Gastrocnemius medialis (tissue), 4 donors: ENCODE data around the gene DGLUCY. TPM values are rescaled to one million over a fixed set of nuclear protein-coding genes. Genes with fewer than 3 reads are reported as not detected.
"Not testable (repeated sequence)": the region's sequence is repeated elsewhere in the genome, so short reads cannot be mapped to it uniquely, and the experiment has no call there.

Source experiments
- ATAC-seq, 2 donors: fragments of 150-250 bp; one replicate each; pipeline ENCODE4 v1.9.1; 2016
- DNase-seq, 2 donors: peaks; one replicate each; pipeline ENCODE4 v3.0.0-alpha.2; 2019
- H3K27ac ChIP-seq, 4 donors: fragments of 200-600 bp; sonication (generic); 1 replicate in 1 of 4; 2 replicates in 3 of 4; pipeline ENCODE4 v1.5.1; 2016 to 2018; ENCODE audit warnings: mild to moderate bottlenecking in 2 of 4, moderate library complexity in 1 of 4
- H3K27me3 ChIP-seq, 3 donors: fragments of 200-600 bp; sonication (generic) in 2 of 3; 1 replicate in 1 of 3; 2 replicates in 2 of 3; pipeline versions ENCODE4 v1.5.1 to v1.6.0; 2016 to 2019; ENCODE audit warnings: mild to moderate bottlenecking in 1 of 3, moderate library complexity in 1 of 3
- H3K36me3 ChIP-seq, 2 donors: fragments of 200-600 bp; sonication (generic) in 1 of 2; one replicate each; pipeline ENCODE4 v1.5.1; 2017 to 2018
- H3K4me1 ChIP-seq, 2 donors: fragments of 200-600 bp; sonication (generic) in 1 of 2; one replicate each; pipeline ENCODE4 v1.5.1; 2016 to 2017; ENCODE audit warnings: mild to moderate bottlenecking in 2 of 2
- H3K4me3 ChIP-seq, 4 donors: fragments of 200-600 bp; sonication (generic) in 3 of 4; 1 replicate in 1 of 4; 2 replicates in 3 of 4; pipeline ENCODE4 v1.5.1; 2016 to 2019; ENCODE audit warnings: mild to moderate bottlenecking in 2 of 4
- H3K9me3 ChIP-seq, 3 donors: fragments of 200-600 bp; sonication (generic) in 2 of 3; 1 replicate in 1 of 3; 2 replicates in 2 of 3; pipeline ENCODE4 v1.5.1; 2016 to 2019
- CTCF ChIP-seq, 5 experiments: fragments of 450-650 bp in 3 of 5; fragments of 200-600 bp in 2 of 5; sonication (generic) in 2 of 5; IDR thresholded peaks in 4 of 5; conservative IDR thresholded peaks in 1 of 5; 1 replicate in 4 of 5; 2 replicates in 1 of 5; pipeline ENCODE4 v1.5.1; 2016 to 2019; ENCODE audit warnings: antibody characterized with exemption in 5 of 5, mild to moderate bottlenecking in 3 of 5, moderate library complexity in 3 of 5
- POLR2A ChIP-seq, 2 donors: fragments of 450-650 bp; IDR thresholded peaks; one replicate each; pipeline ENCODE4 v1.6.1; 2017; ENCODE audit warnings: antibody characterized with exemption in 2 of 2, mild to moderate bottlenecking in 2 of 2, moderate library complexity in 2 of 2
- in situ Hi-C, 4 donors: fragments of 200-750 bp; cut with MboI; loops; one replicate each; pipeline versions ENCODE4 v1.15.0 to v1.8.0; 2017; ENCODE audit warnings: low sequenced_read_pairs in 4 of 4
- intact Hi-C: fragments of 100-400 bp; cut with DNase I; formaldehyde crosslinking; loops from one replicate; pipeline ENCODE4 v1.15.1; 2023; ENCODE audit warnings: low total_unique reads
- total RNA-seq, 4 donors: library from RNA; depleted of rRNA; stranded (reverse); fragments of >200 nt; gene quantifications; one replicate each; pipeline versions ENCODE4 v1.1.0 to v1.2.3, GENCODE V29; 2016

DGLUCY gene
- total RNA-seq, 4 donors from 2014 or later: 29.3 to 93.7 (median 67.8) TPM

GRCh38 chr14:91195881-91196280, 82.0 kb downstream of the DGLUCY start:
- in situ Hi-C loops (loop anchor here in 1 of 4 donors (25.0 kb wide), 1 partner anchor 91 kb away; no protein-coding TSS in a partner anchor), intact Hi-C loops (no loop called here)
- H3K36me3 ChIP-seq: peaks cover 3 to 55% of the 10 kb centered on the region in 2 donors
- H3K9me3 ChIP-seq: no peaks in the 10 kb centered on the region
- no peaks in the 10 kb centered on the region for H3K27me3 ChIP-seq
- TF ChIP-seq POLR2A (IDR thresholded peaks at IDR 0.05): no peak
- no peak for TF ChIP-seq CTCF (IDR thresholded peaks at IDR 0.05 in 4 of 5, conservative IDR thresholded peaks at IDR 0.05 in 1 of 5)
- H3K27ac ChIP-seq: peak overlapping the region in 2 of 4 donors; percentile 40 to 42
- H3K4me3 ChIP-seq: no peak overlapping the region
- ATAC-seq: no peak
- no peaks in the 10 kb centered on the region for H3K4me1 ChIP-seq
- no peak for DNase-seq

GRCh38 chr14:91197631-91198030, 83.8 kb downstream of the DGLUCY start:
- in situ Hi-C loops: loop anchor here in 1 of 4 donors (25.0 kb wide), 1 partner anchor 90 kb away; no protein-coding TSS in a partner anchor
- TF ChIP-seq POLR2A (IDR thresholded peaks at IDR 0.05) (no peak), CTCF (IDR thresholded peaks at IDR 0.05 in 4 of 5, conservative IDR thresholded peaks at IDR 0.05 in 1 of 5) (no peak)
- intact Hi-C loops: no loop called here
- peaks cover 0 to 55% of the 10 kb centered on the region in 2 donors for H3K36me3 ChIP-seq
- ATAC-seq: no peak
- H3K4me3 ChIP-seq: no peak overlapping the region
- no peaks in the 10 kb centered on the region for H3K9me3 ChIP-seq
- peak overlapping the region in 2 of 4 donors; percentile 31 to 46 for H3K27ac ChIP-seq
- DNase-seq: no peak
- no peaks in the 10 kb centered on the region for H3K27me3 ChIP-seq
- peaks cover 3% of the 10 kb centered on the region in 2 donors for H3K4me1 ChIP-seq

GRCh38 chr14:91200802-91201201, 86.9 kb downstream of the DGLUCY start:
- H3K27me3 ChIP-seq, H3K4me3 ChIP-seq, H3K4me1 ChIP-seq, intact Hi-C loops, H3K9me3 ChIP-seq, H3K27ac ChIP-seq, DNase-seq, in situ Hi-C loops, ATAC-seq: not testable (repeated sequence)
- H3K36me3 ChIP-seq: peaks cover 0 to 79% of the 10 kb centered on the region in 2 donors

- no peak overlapping the region for H3K4me3 ChIP-seq
- H3K4me1 ChIP-seq: peaks cover 3% of the 10 kb centered on the region in 2 donors
- DNase-seq (peak in 1 of 2 donors; percentile 32), ATAC-seq (no peak)
- H3K27ac ChIP-seq: peak overlapping the region in 1 of 4 donors; percentile 48
- in situ Hi-C loops (no loop called here), intact Hi-C loops (no loop called here)
- H3K27me3 ChIP-seq: no peaks in the 10 kb centered on the region
- TF ChIP-seq POLR2A (IDR thresholded peaks at IDR 0.05) (no peak), CTCF (IDR thresholded peaks at IDR 0.05 in 4 of 5, conservative IDR thresholded peaks at IDR 0.05 in 1 of 5) (no peak)
- peaks cover 0 to 82% of the 10 kb centered on the region in 2 donors for H3K36me3 ChIP-seq
- H3K9me3 ChIP-seq: no peaks in the 10 kb centered on the region
Measured at GRCh38 chr14:91202234-91202974, 88.5 kb downstream of the DGLUCY start.

GRCh38 chr14:91204657-91205056, 90.8 kb downstream of the DGLUCY start:
- DNase-seq: no peak
- H3K9me3 ChIP-seq: no peaks in the 10 kb centered on the region
- intact Hi-C loops (no loop called here), in situ Hi-C loops (no loop called here)
- peaks cover 0 to 85% of the 10 kb centered on the region in 2 donors for H3K36me3 ChIP-seq
- no peaks in the 10 kb centered on the region for H3K27me3 ChIP-seq
- H3K27ac ChIP-seq: no peak overlapping the region
- TF ChIP-seq POLR2A (IDR thresholded peaks at IDR 0.05) (no peak), CTCF (IDR thresholded peaks at IDR 0.05 in 4 of 5, conservative IDR thresholded peaks at IDR 0.05 in 1 of 5) (no peak)
- H3K4me3 ChIP-seq: no peak overlapping the region
- peaks cover 3% of the 10 kb centered on the region in 2 donors for H3K4me1 ChIP-seq
- ATAC-seq: no peak
